Activated T-helper 1 cell treated with anti-CD3 and anti-CD28 coated beads, Interleukin-12 subunit alpha, Interleukin-12 subunit beta, Interleukin-2, Interleukin-4 antibody, amounts not matched to agents 30 ng/mL and 10 ng/mL and 1 ng/mL, durations not matched to agents 14 hours and 24 hours and 36 hours (primary cell): ENCODE measurements around the gene TMA7. TPM values are rescaled to one million over a fixed set of nuclear protein-coding genes. Genes with fewer than 3 reads are reported as not detected.

Source experiments
- DNase-seq: peaks from one replicate; pipeline ENCODE4 v3.0.0; 2021; ENCODE audit warnings: low spot score
- H3K27ac Mint-ChIP-seq: one replicate; pipeline ENCODE4 v1.8.0; 2021; ENCODE audit warnings: mild to moderate bottlenecking, mixed read lengths
- H3K27me3 Mint-ChIP-seq: one replicate; pipeline ENCODE4 v1.8.0; 2022; ENCODE audit warnings: mild to moderate bottlenecking, moderate library complexity, mixed read lengths; ENCODE audit not compliant: insufficient read depth
- H3K36me3 Mint-ChIP-seq: one replicate; pipeline ENCODE4 v1.8.0; 2021; ENCODE audit warnings: low read depth, mixed read lengths
- H3K4me1 Mint-ChIP-seq: one replicate; pipeline ENCODE4 v1.8.0; 2021; ENCODE audit warnings: low read depth, mixed read lengths
- H3K4me3 Mint-ChIP-seq: one replicate; pipeline ENCODE4 v1.8.0; 2021; ENCODE audit warnings: mild to moderate bottlenecking, moderate library complexity, mixed read lengths
- H3K9me3 Mint-ChIP-seq: one replicate; pipeline ENCODE4 v1.8.0; 2021; ENCODE audit warnings: mixed read lengths
- intact Hi-C: fragments of 100-400 bp; cut with micrococcal nuclease; formaldehyde crosslinking; loops from one replicate; pipeline ENCODE4 v1.15.1; 2024
- total RNA-seq: library from RNA; stranded (reverse); gene quantifications from 2 replicates; pipeline ENCODE4 v1.2.3, GENCODE V29; 2022

The TMA7 gene
- total RNA-seq, 1 donor from 2014 or later = 262 TPM

DNA sequence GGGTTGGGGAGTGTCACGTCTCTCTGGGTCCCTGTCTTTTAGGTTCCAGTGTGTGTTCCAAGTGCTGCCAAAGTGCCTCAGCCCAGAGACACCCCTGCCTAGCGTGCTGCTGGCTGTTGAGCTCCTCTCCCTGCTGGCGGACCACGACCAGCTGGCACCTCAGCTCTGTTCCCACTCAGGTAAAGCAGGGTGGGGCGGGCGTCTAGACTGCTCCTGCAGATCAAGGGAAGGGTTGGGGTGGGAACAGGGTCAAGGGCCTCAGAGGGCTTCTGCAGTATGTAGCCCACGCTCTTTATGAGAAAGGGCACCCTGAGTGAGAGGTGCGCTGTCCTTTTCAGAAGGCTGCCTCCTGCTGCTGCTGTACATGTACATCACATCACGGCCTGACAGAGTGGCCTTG, 23.6 kb downstream of the TMA7 start:
- Mint-ChIP-seq H3K27ac (no peak overlapping the region), H3K9me3 (no peaks in the 10 kb centered on the region), H3K27me3 (no peaks in the 10 kb centered on the region), H3K4me1 (peaks cover 25% of the 10 kb centered on the region), H3K4me3 (no peak overlapping the region), H3K36me3 (peaks cover 33% of the 10 kb centered on the region)
- intact Hi-C loops = no loop called here
- no peak for DNase-seq

DNA sequence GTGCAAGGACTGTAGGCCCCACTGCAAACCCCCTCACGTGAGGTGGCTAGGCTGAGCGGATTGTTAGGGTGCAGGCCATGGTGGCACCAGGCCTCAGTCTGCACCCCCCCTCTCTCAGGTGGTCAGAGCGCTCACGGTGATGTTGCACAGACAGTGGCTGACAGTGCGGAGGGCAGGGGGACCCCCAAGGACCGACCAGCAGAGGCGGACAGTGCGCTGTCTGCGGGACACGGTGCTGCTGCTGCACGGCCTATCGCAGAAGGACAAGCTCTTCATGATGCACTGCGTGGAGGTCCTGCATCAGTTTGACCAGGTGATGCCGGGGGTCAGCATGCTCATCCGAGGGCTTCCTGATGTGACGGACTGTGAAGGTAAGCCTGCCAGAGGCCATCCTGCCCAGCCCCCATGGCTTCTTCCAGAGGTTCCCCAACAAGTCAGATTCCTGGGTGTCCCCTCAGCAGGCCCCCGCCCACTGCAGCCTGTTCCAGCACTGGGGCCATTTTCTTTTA, 24.7 kb downstream of the TMA7 start:
- Mint-ChIP-seq H3K4me1 (peaks cover 36% of the 10 kb centered on the region), H3K27ac (no peak overlapping the region), H3K27me3 (no peaks in the 10 kb centered on the region), H3K4me3 (peak overlapping the region; percentile 93), H3K36me3 (peaks cover 40% of the 10 kb centered on the region), H3K9me3 (no peaks in the 10 kb centered on the region)
- DNase-seq = no peak
- intact Hi-C loops = loop anchor here (1.0 to 5.0 kb wide), 2 partner anchors 9 to 1478 kb away; partner anchors contain the start of gene RBM6

DNA sequence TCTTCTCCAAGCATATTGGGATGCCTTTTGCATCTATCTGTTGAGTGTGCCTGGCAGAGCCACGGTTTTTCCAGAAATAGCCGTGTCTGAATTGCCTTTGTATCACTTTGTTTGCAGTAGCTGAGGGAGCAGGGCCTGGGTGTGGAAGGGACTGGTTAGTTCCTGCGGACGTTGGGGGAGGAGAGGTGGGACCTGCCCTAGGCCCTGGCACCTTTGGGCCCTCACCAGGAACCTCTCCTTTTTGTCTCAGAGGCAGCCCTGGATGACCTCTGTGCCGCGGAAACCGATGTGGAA, 25.1 kb downstream of the TMA7 start:
- peak overlapping the region; percentile 93 for H3K4me3 Mint-ChIP-seq
- H3K4me1 Mint-ChIP-seq = peaks cover 40% of the 10 kb centered on the region
- intact Hi-C loops = loop anchor here (1.0 to 5.0 kb wide), 2 partner anchors 8 to 1477 kb away; partner anchors contain the start of gene RBM6
- peaks cover 43% of the 10 kb centered on the region for H3K36me3 Mint-ChIP-seq
- H3K9me3 Mint-ChIP-seq = no peaks in the 10 kb centered on the region
- no peak for DNase-seq
- H3K27ac Mint-ChIP-seq = peak overlapping the region; percentile 98
- H3K27me3 Mint-ChIP-seq = no peaks in the 10 kb centered on the region

DNA sequence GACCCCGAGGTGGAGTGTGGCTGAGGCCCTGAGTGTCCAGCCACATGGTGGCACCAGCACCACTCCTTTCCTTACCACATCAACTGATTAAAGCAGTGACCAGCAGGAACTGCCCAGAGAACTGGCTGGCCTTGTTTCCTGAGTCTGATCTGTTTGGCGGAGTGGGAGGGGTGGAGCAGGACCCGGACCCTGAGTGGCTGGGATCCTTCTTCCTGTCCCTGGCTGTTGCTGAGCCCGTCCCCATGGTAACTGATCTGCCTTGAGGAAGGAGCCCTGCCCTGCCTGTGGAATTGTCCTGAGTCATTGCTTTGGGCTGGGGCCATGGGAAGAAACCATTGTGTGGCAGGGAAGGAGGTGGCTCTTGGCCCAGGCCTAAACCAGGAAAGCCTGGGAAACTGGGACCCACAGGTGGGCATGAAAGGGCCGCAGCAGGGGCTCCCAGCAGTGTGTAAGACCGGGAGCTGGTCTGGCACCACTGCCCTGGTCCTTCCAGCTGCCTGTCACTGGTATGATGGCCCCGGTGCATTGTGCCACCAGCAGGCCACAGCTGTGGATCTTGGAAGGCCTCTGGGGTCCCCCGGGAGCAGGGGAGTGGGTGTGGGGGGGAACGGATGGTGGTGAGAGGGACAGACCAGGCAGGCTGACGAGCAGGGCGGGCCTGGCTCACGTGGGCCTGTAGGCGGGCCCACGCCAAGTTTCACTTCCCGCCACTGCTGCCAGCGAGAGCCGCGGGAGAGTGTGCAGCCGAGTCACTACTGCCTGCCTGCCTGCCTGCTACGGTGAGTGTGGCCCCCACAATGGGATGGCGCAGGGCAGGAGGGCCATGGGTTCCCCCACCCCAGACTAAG, 25.7 kb downstream of the TMA7 start:
- Mint-ChIP-seq H3K27ac (peak overlapping the region; percentile 98), H3K9me3 (no peaks in the 10 kb centered on the region), H3K36me3 (peaks cover 42% of the 10 kb centered on the region), H3K4me3 (peak overlapping the region; percentile 93), H3K27me3 (no peaks in the 10 kb centered on the region), H3K4me1 (peaks cover 44% of the 10 kb centered on the region)
- intact Hi-C loops = loop anchor here (1.0 to 5.0 kb wide), 5 partner anchors 8 to 1477 kb away; partner anchors contain the start of gene RBM6
- peak; percentile 82 for DNase-seq

DNA sequence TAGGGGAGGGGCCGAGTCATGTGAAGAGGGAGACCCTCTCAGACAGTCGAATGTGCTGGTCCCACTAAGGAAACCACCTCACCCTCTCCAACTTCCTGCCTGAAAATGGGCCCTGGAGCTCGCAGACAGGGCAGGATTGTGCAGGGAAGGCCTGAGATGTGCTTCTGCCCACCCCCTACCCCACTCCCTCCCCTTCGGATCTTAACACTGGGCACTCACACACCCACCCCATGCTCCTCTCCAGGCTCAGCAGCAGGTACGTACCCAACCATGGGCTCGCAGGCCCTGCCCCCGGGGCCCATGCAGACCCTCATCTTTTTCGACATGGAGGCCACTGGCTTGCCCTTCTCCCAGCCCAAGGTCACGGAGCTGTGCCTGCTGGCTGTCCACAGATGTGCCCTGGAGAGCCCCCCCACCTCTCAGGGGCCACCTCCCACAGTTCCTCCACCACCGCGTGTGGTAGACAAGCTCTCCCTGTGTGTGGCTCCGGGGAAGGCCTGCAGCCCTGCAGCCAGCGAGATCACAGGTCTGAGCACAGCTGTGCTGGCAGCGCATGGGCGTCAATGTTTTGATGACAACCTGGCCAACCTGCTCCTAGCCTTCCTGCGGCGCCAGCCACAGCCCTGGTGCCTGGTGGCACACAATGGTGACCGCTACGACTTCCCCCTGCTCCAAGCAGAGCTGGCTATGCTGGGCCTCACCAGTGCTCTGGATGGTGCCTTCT, 26.5 kb downstream of the TMA7 start:
- Mint-ChIP-seq H3K4me3 (peak overlapping the region; percentile 93), H3K27me3 (no peaks in the 10 kb centered on the region), H3K4me1 (peaks cover 44% of the 10 kb centered on the region), H3K36me3 (peaks cover 34% of the 10 kb centered on the region), H3K27ac (peak overlapping the region; percentile 98), H3K9me3 (no peaks in the 10 kb centered on the region)
- DNase-seq = no peak
- intact Hi-C loops = loop anchor here (1.0 to 5.0 kb wide), 4 partner anchors 41 to 1476 kb away; partner anchors contain the start of gene RBM6

DNA sequence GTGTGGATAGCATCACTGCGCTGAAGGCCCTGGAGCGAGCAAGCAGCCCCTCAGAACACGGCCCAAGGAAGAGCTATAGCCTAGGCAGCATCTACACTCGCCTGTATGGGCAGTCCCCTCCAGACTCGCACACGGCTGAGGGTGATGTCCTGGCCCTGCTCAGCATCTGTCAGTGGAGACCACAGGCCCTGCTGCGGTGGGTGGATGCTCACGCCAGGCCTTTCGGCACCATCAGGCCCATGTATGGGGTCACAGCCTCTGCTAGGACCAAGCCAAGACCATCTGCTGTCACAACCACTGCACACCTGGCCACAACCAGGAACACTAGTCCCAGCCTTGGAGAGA, 27.0 kb downstream of the TMA7 start:
- Mint-ChIP-seq H3K36me3 (peaks cover 34% of the 10 kb centered on the region), H3K27me3 (no peaks in the 10 kb centered on the region), H3K9me3 (no peaks in the 10 kb centered on the region), H3K27ac (peak overlapping the region; percentile 98), H3K4me3 (peak overlapping the region; percentile 93), H3K4me1 (peaks cover 44% of the 10 kb centered on the region)
- DNase-seq = no peak
- intact Hi-C loops = loop anchor here (5.0 kb wide), 1 partner anchor 1475 kb away; the partner anchor contains the start of gene RBM6

DNA sequence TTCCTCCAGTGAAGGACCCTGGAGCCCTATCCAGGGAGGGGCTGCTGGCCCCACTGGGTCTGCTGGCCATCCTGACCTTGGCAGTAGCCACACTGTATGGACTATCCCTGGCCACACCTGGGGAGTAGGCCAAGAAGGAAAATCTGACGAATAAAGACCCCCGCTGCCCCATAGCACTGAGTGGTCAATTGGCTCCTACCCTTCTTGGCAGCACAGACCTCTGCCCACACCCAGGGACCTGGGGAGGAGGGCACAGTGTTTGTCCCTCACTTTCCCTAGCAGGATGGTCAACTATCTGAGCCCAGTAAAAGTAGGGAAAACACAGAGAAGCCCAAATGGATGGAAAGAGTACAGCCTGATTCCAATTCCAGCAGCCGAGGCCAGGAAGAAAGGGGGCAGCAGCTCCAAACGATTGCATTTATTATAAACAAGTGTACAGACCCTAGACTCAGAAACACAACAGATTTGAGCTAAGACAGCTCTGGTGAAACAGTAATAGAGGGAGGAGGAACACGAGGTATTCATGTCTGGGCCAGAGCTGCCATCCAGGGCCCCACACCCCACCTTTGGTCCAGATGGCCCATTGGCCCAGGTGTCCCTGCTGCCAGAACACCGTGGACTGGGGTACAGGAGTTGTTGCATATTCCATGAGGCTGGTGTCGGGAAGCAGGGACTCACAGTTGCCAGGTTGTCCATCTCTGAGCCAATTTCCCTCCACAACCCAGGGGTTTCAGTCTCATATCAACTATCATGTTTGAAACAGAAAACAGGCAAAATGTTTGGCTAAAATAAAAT, 27.6 kb downstream of the TMA7 start:
- no peaks in the 10 kb centered on the region for H3K27me3 Mint-ChIP-seq
- peaks cover 34% of the 10 kb centered on the region for H3K36me3 Mint-ChIP-seq
- DNase-seq = no peak
- H3K27ac Mint-ChIP-seq = peak overlapping the region; percentile 98
- H3K4me3 Mint-ChIP-seq = peak overlapping the region; percentile 93
- intact Hi-C loops = loop anchor here (5.0 kb wide), 1 partner anchor 1475 kb away; the partner anchor contains the start of gene RBM6
- H3K9me3 Mint-ChIP-seq = no peaks in the 10 kb centered on the region
- H3K4me1 Mint-ChIP-seq = peaks cover 47% of the 10 kb centered on the region

DNA sequence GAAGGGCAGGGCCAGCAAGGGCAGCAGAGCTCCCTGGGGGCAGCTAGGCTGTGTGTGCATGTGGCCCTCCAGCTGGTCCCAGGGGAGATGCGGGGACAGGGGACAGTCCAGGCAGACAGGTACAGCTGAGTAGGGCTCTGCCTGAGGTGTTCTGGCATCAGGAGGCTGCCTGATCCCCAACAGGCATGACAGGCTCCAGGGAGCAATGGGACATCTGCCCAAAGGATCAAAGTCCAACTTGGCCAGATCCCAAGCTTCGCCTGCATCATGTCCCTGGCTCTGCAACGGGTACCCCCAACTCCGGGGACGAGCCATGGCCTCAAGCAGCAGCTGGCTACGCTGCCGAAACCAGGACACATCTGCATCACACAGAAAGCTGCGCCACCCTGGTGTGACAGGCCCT, 28.3 kb downstream of the TMA7 start:
- Mint-ChIP-seq H3K27ac (peak overlapping the region; percentile 98), H3K4me1 (peaks cover 53% of the 10 kb centered on the region), H3K36me3 (peaks cover 38% of the 10 kb centered on the region), H3K27me3 (no peaks in the 10 kb centered on the region), H3K9me3 (no peaks in the 10 kb centered on the region), H3K4me3 (peak overlapping the region; percentile 93)
- DNase-seq = no peak
- intact Hi-C loops = loop anchor here (5.0 kb wide), 1 partner anchor 1474 kb away; the partner anchor contains the start of gene RBM6

DNA sequence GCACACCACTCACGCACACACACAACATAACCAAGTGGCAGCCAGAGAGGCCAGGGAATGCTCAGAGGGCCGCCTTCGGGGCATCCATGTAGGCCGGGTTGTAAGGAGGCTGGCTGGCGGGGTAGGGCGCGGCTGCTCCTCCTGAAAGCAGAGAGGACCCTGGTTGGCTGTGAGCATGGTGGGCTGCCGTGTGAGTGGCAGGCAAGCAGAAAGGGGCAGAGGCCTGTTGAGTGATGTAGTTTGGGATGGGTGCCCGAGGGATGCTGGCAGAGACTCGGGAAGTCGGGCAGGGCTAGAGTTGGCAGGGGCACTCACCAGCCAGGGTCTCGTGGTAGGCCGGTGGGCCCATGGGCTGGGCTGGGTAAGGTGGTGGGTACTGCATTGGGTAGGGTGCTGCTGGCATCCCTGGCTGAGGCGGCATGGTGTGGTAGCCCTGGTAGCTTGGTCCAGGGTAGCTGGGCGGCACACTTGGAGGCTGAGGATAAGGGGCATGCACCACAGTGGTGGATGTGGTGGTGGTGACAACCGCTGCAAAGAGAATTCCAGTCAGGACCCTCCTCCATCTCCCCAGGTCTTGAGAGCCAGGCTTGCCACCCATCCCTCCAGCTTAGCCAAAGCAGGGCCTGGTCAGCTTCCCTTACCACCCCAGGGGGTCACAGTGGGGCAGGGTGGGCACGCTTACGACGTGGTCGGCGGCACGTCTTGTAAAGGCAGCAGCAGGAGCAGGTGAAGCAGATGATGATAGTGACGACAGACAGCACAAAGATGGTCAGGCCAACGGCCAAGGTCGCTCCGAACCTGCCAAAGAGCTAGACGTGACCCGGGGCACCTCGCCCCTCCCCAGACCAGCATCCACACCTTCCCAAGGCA, 29.2 kb downstream of the TMA7 start:
- Mint-ChIP-seq H3K27ac (peak overlapping the region; percentile 80), H3K27me3 (no peaks in the 10 kb centered on the region), H3K4me3 (peak overlapping the region; percentile 93), H3K9me3 (no peaks in the 10 kb centered on the region), H3K4me1 (peaks cover 58% of the 10 kb centered on the region), H3K36me3 (peaks cover 38% of the 10 kb centered on the region)
- intact Hi-C loops = loop anchor here (5.0 kb wide), 1 partner anchor 1473 kb away; the partner anchor contains the start of gene RBM6
- no peak for DNase-seq

DNA sequence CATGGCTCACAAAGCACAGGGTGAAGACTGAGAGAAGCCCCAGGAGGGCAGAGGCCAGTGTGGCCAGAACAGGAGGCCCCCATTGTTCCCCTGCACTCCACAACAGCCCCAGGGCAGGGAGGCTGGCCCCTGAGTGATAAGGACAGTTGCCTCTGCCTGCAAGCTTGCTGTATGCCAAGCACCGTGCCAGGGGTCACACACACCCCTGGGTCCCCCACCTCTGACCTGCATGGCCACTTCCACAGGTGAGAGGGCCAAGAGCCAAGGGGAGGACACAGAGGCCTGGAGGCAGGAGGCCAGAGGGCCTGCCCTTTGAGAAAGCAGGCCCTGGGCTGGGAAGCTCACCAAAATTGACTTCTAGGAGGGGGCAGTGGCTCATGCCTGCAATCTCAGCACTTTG, 30.2 kb downstream of the TMA7 start:
- Mint-ChIP-seq H3K4me3 (peak overlapping the region; percentile 93), H3K4me1 (peaks cover 63% of the 10 kb centered on the region), H3K36me3 (peaks cover 45% of the 10 kb centered on the region), H3K9me3 (no peaks in the 10 kb centered on the region), H3K27ac (peak overlapping the region; percentile 80), H3K27me3 (no peaks in the 10 kb centered on the region)
- no peak for DNase-seq
- intact Hi-C loops = loop anchor here (5.0 to 10.0 kb wide), 3 partner anchors 33 to 685 kb away; partner anchors contain the start of genes SLC25A20 and SMARCC1

DNA sequence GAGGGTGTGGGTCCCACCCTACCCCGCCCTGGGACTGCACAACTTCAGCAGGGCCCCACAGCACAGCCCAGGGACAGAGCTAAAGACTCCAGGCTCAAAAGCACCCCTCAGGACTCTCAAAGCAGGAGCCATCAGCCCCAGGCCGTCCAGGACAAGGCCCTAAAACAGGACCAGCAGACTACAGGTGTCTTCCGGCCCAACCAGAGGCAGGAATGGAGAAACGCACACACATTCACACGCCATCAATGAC, 32.5 kb downstream of the TMA7 start:
- H3K27me3 Mint-ChIP-seq = no peaks in the 10 kb centered on the region
- intact Hi-C loops = loop anchor here (5.0 to 10.0 kb wide), 3 partner anchors 35 to 688 kb away; partner anchors contain the start of genes SLC25A20 and SMARCC1
- DNase-seq = no peak
- peaks cover 31% of the 10 kb centered on the region for H3K36me3 Mint-ChIP-seq
- H3K4me1 Mint-ChIP-seq = peaks cover 64% of the 10 kb centered on the region
- no peaks in the 10 kb centered on the region for H3K9me3 Mint-ChIP-seq
- H3K27ac Mint-ChIP-seq = peak overlapping the region; percentile 95
- peak overlapping the region; percentile 82 for H3K4me3 Mint-ChIP-seq
